Immature natural killer cell (primary cell): ENCODE data around the gene SMAD3. TPM values are rescaled to one million over a fixed set of nuclear protein-coding genes. Genes with fewer than 3 reads are reported as not detected.

ENCODE experiments used
- DNase-seq, 3 donors: peaks; one replicate each; pipeline ENCODE4 v3.0.0; 2022; ENCODE audit warnings: mixed read lengths in 1 of 3
- H3K27ac Mint-ChIP-seq, 6 donors: one replicate each; pipeline ENCODE4 v1.8.0; 2020; ENCODE audit warnings: mixed read lengths in 6 of 6, mild to moderate bottlenecking in 5 of 6, inconsistent platforms in 4 of 6, moderate library complexity in 3 of 6
- H3K27me3 Mint-ChIP-seq, 3 donors: one replicate each; pipeline ENCODE4 v1.8.0; 2020 to 2021; ENCODE audit warnings: low read depth in 3 of 3, mild to moderate bottlenecking in 3 of 3, mixed read lengths in 3 of 3, moderate library complexity in 3 of 3, inconsistent platforms in 1 of 3
- H3K36me3 Mint-ChIP-seq, 3 donors: one replicate each; pipeline ENCODE4 v1.8.0; 2020; ENCODE audit warnings: mixed read lengths in 3 of 3, inconsistent platforms in 2 of 3, mild to moderate bottlenecking in 2 of 3
- H3K4me1 Mint-ChIP-seq, 2 donors: one replicate each; pipeline ENCODE4 v1.8.0; 2020; ENCODE audit warnings: inconsistent platforms in 2 of 2, mild to moderate bottlenecking in 2 of 2, mixed read lengths in 2 of 2, moderate library complexity in 1 of 2
- H3K4me3 Mint-ChIP-seq, 5 donors: one replicate each; pipeline ENCODE4 v1.8.0; 2020; ENCODE audit warnings: mild to moderate bottlenecking in 5 of 5, mixed read lengths in 5 of 5, inconsistent platforms in 3 of 5, moderate library complexity in 3 of 5
- H3K9me3 Mint-ChIP-seq, 6 donors: one replicate each; pipeline ENCODE4 v1.8.0; 2020; ENCODE audit warnings: mild to moderate bottlenecking in 6 of 6, mixed read lengths in 6 of 6, inconsistent platforms in 4 of 6, moderate library complexity in 3 of 6
- polyA plus RNA-seq, 3 donors: library from polyadenylated mRNA; unstranded; fragments of 300-500 nt; fragmentation: Illumina TruSeq; gene quantifications; one replicate each; pipeline ENCODE4 v1.2.3, GENCODE V29; 2021

SMAD3 gene
- polyA plus RNA-seq, 3 donors from 2014 or later: 8.9 to 11.9 (median 10.0) TPM

DNA sequence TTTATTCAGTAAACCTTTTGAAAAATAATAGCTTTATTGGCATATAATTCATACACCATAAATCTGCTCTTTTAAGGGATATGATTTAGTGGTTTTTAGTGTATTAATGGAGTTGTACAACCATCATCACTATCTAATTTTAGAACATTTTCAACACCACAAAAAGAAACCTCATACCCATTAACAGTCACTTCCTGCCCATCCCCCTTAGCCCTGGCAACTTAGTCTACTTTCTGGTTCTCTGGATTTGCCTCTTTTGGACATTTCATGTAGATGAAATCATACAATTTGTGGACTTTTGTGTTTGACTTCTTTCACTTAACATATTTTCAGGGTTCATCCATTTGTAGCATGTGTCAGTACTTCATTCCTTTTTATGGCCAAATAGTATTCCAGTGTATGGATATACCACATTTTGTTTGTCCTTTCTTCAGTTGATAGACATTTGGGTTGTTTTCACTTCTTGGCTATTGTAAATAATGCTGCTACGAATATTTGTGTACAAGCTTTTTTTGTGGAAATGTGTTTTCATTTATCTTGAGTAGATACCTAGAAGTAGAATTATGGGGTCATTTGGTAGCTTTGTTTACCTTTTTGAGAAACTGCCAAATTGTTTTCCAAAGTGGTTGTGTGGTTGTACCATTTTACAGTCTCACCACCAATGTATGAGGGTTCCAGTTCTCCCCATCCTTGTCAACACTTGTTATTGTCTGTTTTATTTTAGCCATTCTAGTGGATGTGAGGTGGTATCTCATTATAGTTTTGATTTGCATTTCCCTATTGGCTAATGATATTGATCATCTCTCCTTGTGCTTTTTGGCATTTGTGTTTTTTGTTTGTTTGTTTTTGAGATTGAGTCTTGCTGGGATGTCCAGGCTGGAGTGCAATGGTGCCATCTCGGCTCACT is 45.8 kb downstream of the SMAD3 start:
- peak overlapping the region; percentile 48 to 93 (median 84) for H3K27ac Mint-ChIP-seq
- peaks cover 0 to 3% (median 0%) of the 10 kb centered on the region in 6 donors for H3K9me3 Mint-ChIP-seq
- peaks cover 5 to 13% (median 7%) of the 10 kb centered on the region in 3 donors for H3K27me3 Mint-ChIP-seq
- peaks cover 0 to 4% (median 3%) of the 10 kb centered on the region in 3 donors for H3K36me3 Mint-ChIP-seq
- peak overlapping the region; percentile 3 to 76 (median 49) for H3K4me3 Mint-ChIP-seq
- DNase-seq: peak; percentile 38 to 58 (median 47)
- peaks cover 31 to 33% of the 10 kb centered on the region in 2 donors for H3K4me1 Mint-ChIP-seq

DNA sequence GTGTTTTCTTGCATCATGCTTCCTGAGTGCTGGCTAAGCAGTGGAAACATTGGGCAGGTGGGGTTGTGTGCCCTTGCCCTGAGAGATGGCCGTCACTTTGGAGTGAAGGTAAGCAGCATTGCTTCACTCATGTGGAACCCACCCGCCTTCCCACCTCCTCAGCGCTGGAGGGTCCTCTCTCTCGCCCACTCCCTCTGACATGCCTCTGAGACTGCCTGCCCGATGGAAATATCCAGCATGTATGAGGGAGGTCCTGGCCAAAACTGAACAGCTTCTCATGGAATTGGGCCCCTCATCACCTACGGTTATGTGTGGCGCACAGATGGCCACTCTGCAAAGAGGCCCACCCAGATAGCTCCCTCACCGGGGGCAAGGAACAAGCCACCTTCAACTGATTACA is 48.6 kb downstream of the SMAD3 start:
- H3K36me3 Mint-ChIP-seq: peaks cover 0 to 3% (median 3%) of the 10 kb centered on the region in 3 donors
- DNase-seq: no peak
- peak overlapping the region; percentile 68 to 98 (median 91) for H3K27ac Mint-ChIP-seq
- peaks cover 3 to 15% (median 11%) of the 10 kb centered on the region in 3 donors for H3K27me3 Mint-ChIP-seq
- H3K4me1 Mint-ChIP-seq: peaks cover 59 to 61% of the 10 kb centered on the region in 2 donors
- peak overlapping the region in 4 of 5 donors; percentile 27 to 68 (median 42) for H3K4me3 Mint-ChIP-seq
- peaks cover 0 to 3% (median 0%) of the 10 kb centered on the region in 6 donors for H3K9me3 Mint-ChIP-seq

DNA sequence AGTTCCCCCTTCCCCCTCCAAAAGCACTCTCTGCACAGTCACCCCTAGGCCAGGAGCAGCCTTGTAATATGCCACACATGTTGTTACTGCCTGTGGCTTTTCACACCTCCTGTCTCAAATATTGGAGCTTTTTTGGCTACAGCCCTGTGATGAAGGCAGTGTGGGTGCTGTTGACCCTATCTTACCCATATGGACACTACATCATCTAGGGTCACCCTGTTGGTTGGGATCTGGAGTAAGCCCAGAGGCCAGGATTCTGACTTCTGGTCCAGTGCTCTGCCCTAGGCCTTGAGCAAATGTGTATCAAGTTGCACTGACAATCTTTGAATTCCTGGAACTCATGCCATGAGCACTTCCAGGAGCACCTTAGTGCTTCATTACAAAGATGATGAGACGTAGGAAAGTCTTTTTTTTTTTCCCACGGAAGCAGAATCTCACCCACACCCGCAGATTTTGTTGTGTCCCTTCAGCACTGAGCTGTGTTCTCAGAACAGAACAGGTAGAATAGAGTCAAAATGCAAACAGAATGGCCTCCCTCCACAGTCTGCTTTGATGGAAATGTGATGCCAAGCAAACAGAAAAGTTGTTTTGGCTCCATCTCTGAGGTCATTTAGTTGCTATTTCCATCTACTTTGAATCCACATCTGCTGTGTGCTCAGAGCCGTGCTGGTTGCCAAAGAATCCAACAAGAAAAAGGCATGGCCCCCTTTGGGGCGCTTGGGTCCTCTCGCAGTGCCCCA is 49.6 kb downstream of the SMAD3 start:
- H3K4me3 Mint-ChIP-seq: peak overlapping the region; percentile 31 to 68 (median 52)
- H3K9me3 Mint-ChIP-seq: peaks cover 0 to 3% (median 0%) of the 10 kb centered on the region in 6 donors
- H3K36me3 Mint-ChIP-seq: peaks cover 0 to 3% (median 3%) of the 10 kb centered on the region in 3 donors
- peaks cover 5 to 17% (median 14%) of the 10 kb centered on the region in 3 donors for H3K27me3 Mint-ChIP-seq
- H3K27ac Mint-ChIP-seq: peak overlapping the region; percentile 68 to 98 (median 91)
- peak; percentile 38 to 51 (median 40) for DNase-seq
- peaks cover 69 to 71% of the 10 kb centered on the region in 2 donors for H3K4me1 Mint-ChIP-seq

DNA sequence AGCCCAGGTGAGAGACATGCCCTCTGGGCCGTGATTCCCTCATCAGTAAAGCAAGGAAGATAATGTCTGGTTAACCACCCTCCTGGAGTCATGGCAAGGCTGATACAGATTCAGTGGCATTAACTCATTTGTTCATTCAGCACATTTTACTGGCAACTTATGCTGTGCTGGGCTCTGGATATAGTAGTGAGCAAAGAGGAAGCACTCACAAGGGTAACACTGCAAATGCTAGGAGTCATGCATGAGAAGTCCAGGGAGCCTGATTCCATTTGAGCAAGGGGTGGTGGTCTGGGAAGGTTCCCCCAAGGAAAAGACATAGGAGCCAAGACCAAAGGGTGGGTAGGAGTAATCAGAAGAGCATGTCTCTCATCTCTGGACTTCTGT is 50.2 kb downstream of the SMAD3 start:
- Mint-ChIP-seq H3K9me3 (peaks cover 0 to 3% (median 0%) of the 10 kb centered on the region in 6 donors), H3K4me1 (peaks cover 74 to 76% of the 10 kb centered on the region in 2 donors), H3K4me3 (peak overlapping the region; percentile 2 to 68 (median 52)), H3K27ac (peak overlapping the region; percentile 68 to 98 (median 91)), H3K36me3 (peaks cover 0 to 3% (median 3%) of the 10 kb centered on the region in 3 donors), H3K27me3 (peaks cover 5 to 19% (median 16%) of the 10 kb centered on the region in 3 donors)
- DNase-seq: no peak

DNA sequence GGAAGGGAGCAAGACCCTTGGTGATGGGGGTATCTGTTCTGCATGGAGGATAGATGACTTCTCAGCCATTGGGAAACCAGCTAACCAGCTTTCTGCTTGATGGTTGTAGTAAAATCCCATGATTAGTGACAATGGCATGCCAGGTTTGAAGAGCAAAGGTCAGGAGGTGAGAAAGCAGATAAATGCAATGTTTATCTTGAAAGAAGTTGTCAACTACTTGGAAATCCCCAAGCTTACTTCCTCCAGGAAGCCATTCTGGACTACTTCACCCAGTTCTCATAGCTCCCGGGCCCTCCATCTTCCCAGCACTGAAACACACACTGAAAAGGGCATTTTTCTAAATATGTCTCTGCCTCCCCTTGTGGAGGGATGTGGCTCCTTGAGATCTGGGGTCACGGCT is 51.3 kb downstream of the SMAD3 start:
- DNase-seq: no peak

DNA sequence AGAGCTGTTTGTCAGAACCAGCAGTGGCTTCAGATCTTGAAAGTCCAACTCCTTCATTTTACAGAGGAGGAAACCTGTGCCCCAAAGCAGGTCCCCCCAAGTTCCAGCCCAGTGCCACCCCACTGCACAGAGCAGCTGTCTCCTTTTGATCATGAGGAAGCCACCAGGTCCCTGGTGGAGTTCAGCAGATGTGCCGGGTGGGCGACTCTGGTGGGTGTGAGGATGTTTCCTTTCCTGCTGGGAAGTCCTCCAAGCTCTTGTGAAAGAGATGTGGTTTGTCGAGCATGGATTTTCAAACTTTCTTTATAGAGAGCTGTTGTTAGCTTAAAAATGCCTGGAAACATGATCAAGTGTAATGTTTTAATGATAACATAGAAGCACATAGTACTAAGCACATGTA is 52.0 kb downstream of the SMAD3 start:
- peak overlapping the region in 2 of 5 donors; percentile 7 to 67 for H3K4me3 Mint-ChIP-seq
- H3K36me3 Mint-ChIP-seq: peaks cover 0 to 3% (median 0%) of the 10 kb centered on the region in 3 donors
- peaks cover 7 to 22% (median 20%) of the 10 kb centered on the region in 3 donors for H3K27me3 Mint-ChIP-seq
- DNase-seq: no peak
- no peaks in the 10 kb centered on the region for H3K9me3 Mint-ChIP-seq
- peak overlapping the region; percentile 68 to 99 (median 88) for H3K27ac Mint-ChIP-seq
- H3K4me1 Mint-ChIP-seq: peaks cover 92 to 94% of the 10 kb centered on the region in 2 donors

More for the DNA sequence above, 51.3 kb downstream of the SMAD3 start:
- Mint-ChIP-seq H3K27me3 (peaks cover 7 to 22% (median 20%) of the 10 kb centered on the region in 3 donors), H3K36me3 (peaks cover 0 to 3% (median 0%) of the 10 kb centered on the region in 3 donors), H3K4me3 (peak overlapping the region in 4 of 5 donors; percentile 40 to 67 (median 50)), H3K27ac (peak overlapping the region; percentile 41 to 99 (median 88)), H3K4me1 (peaks cover 86 to 88% of the 10 kb centered on the region in 2 donors), H3K9me3 (peaks cover 0 to under 1% (median 0%) of the 10 kb centered on the region in 6 donors)

DNA sequence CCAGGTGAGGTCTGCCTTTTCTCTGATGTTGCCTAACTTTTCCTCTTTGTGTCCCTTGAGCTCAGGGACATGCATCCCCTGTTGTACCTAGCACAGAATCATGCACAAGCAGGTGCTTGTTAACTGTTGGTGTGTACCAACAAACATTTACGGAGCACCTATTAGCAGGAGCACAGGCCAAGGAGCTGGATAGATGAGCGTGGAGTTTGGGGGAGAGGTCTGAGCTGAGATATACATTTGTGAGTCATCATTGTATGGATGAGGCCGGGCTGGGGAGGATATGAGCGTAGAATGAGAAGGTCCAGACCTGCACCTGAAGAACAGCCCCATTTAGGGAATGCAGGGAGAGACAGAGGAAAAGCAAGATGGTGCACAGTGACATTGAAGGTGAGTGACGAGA is 53.4 kb downstream of the SMAD3 start:
- H3K9me3 Mint-ChIP-seq: no peaks in the 10 kb centered on the region
- peak overlapping the region; percentile 96 to 100 (median 98) for H3K27ac Mint-ChIP-seq
- H3K27me3 Mint-ChIP-seq: peaks cover 7 to 22% (median 19%) of the 10 kb centered on the region in 3 donors
- no peak for DNase-seq
- peaks cover 0 to 3% (median 0%) of the 10 kb centered on the region in 3 donors for H3K36me3 Mint-ChIP-seq
- peak overlapping the region in 4 of 5 donors; percentile 2 to 51 (median 28) for H3K4me3 Mint-ChIP-seq
- peaks cover 94 to 96% of the 10 kb centered on the region in 2 donors for H3K4me1 Mint-ChIP-seq

DNA sequence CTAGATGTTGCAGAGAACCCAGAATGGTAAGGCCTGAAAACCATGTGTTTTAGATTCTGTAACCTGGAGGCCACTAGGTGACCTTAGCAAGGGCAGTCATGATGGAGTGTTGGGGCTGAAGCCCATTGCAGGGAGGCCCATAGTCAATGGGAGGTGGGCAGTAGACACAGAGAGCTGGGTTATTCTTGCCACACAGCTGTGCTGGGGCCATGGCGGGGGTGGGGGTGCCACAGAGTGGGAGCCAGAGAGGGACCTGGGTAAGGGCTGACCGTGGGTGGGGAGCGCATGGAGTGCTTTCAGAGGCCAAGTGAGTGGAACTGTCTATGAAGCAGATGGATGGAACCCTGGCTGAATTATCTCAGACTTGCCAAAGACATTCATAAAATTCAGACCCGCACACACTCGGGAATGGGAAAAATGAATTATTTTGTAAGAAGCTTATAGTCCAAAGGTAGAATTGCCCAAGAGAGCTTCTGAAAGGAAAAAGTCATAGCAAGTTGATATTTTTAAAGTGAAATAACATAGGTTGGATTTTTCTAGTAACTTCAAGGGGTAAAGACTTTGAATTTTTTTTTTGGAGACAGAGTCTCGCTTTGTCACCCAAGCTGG is 53.9 kb downstream of the SMAD3 start:
- H3K27me3 Mint-ChIP-seq: peaks cover 7 to 22% (median 19%) of the 10 kb centered on the region in 3 donors
- peak overlapping the region; percentile 96 to 100 (median 98) for H3K27ac Mint-ChIP-seq
- DNase-seq: no peak
- H3K4me1 Mint-ChIP-seq: peaks cover 94 to 96% of the 10 kb centered on the region in 2 donors
- H3K36me3 Mint-ChIP-seq: peaks cover 0 to 3% (median 0%) of the 10 kb centered on the region in 3 donors
- H3K4me3 Mint-ChIP-seq: peak overlapping the region; percentile 2 to 51 (median 50)
- H3K9me3 Mint-ChIP-seq: no peaks in the 10 kb centered on the region

DNA sequence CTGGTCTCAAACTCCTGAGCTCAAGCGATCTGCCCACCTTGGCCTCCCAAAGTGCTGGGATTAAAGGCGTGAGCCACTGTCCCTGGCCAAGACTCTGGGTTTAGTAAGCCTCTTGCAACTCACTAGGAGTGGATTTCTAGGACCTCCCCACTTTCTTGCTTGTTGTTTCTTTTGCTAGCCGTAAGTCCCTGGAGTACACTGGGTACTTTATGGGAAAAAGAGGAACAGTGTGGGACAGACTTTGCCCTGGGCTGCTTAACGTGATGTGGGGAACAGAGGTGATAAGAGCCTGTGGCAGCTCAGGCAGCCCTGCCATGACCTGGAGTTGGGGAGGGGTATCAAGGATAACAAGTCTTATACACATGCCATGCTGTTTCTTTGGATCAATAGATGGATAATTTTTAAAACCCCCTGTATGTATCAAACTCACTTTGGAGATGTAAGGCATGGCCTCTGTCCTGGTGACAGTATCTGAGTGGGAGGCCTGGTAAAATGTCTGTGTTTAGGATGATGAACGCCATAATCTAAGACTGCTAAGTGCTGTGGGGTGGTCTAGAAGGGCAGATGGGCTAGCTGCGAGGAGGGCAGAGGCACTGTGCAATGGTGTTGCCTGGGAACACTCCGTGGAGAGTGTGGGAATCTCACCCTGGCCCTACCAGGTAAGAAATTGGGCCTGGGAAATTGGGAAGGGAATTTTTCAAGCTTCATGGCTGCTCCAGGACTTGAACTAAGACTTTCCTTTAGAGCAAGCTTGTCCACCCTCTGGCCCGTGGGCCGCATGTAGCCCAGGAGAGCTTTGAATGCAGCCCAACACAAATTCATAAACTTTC is 54.8 kb downstream of the SMAD3 start:
- peak overlapping the region; percentile 96 to 100 (median 98) for H3K27ac Mint-ChIP-seq

DNA sequence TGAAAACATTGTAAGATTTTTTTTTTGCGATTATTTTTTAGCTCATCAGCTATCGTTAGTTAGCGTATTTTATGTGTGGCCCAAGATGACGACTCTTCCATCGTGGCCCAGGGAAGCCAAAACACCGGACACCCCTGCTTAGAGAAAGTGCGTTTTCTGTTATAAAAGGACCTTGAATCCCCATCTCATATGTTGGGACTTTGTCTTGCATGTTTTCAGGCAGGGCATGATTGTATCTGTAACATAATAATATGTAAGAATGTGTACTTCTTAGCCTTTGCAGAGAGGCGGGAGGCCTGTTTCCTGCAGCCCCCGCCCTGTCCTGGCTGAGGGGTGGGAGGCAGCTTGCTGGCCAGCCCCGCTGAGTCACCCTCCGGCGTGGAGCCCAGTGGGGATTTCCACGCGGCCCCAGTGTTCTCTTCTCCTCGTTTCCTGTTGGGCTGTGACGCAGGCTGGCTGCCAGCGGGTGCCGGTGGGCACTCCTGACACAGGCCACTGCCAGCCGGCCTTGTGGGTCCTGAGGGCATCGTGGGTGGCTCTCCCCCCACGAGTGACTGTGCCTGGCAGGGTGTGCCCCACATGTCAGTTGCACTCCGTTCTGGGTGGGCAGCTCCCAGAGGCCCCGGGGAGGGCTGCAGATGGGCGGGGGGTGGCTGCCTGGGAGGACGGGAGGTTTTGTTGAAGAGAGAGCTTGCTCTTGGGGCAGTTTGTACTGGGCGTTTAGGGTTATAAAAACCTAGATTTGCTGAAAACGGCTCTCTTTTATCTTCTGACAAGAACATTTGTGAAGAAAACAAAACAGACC is 55.6 kb downstream of the SMAD3 start:
- Mint-ChIP-seq H3K27ac (peak overlapping the region; percentile 96 to 100 (median 98)), H3K4me3 (peak overlapping the region; percentile 81 to 93 (median 84)), H3K4me1 (peaks cover 91 to 96% of the 10 kb centered on the region in 2 donors), H3K36me3 (peaks cover 0 to 3% (median 0%) of the 10 kb centered on the region in 3 donors), H3K9me3 (no peaks in the 10 kb centered on the region), H3K27me3 (peaks cover 7 to 19% (median 17%) of the 10 kb centered on the region in 3 donors)
- DNase-seq: peak; percentile 95 to 96 (median 96)

More for the DNA sequence above, 54.8 kb downstream of the SMAD3 start:
- Mint-ChIP-seq H3K4me3 (peak overlapping the region; percentile 81 to 93 (median 84)), H3K36me3 (peaks cover 0 to 3% (median 0%) of the 10 kb centered on the region in 3 donors), H3K9me3 (no peaks in the 10 kb centered on the region), H3K4me1 (peaks cover 92 to 96% of the 10 kb centered on the region in 2 donors), H3K27me3 (peaks cover 7 to 19% (median 18%) of the 10 kb centered on the region in 3 donors)
- DNase-seq: no peak
